Suprapubic skin (tissue), 4 donors: Measurements from ENCODE around the gene HERC2. TPM values are rescaled to one million over a fixed set of nuclear protein-coding genes. Genes with fewer than 3 reads are reported as not detected.

ENCODE experiments used
- DNase-seq, 2 donors: peaks; one replicate each; pipeline ENCODE4 v3.0.0-alpha.2; 2019; ENCODE audit warnings: low spot score in 2 of 2
- H3K27ac ChIP-seq: fragments of 200-600 bp; sonication (generic); one replicate; pipeline ENCODE4 v1.5.1; 2019
- H3K27me3 ChIP-seq: fragments of 200-600 bp; sonication (generic); one replicate; pipeline ENCODE4 v1.5.1; 2019
- H3K36me3 ChIP-seq: fragments of 200-600 bp; sonication (generic); one replicate; pipeline ENCODE4 v1.5.1; 2019
- H3K4me1 ChIP-seq: fragments of 200-600 bp; sonication (generic); one replicate; pipeline ENCODE4 v1.5.1; 2019
- H3K4me3 ChIP-seq: fragments of 200-600 bp; sonication (generic); one replicate; pipeline ENCODE4 v1.5.1; 2019; ENCODE audit warnings: mild to moderate bottlenecking
- H3K9me3 ChIP-seq: fragments of 200-600 bp; sonication (generic); one replicate; pipeline ENCODE4 v1.5.1; 2019
- CTCF ChIP-seq, 2 donors: fragments of 200-600 bp in 1 of 2; fragments of 450-650 bp in 1 of 2; sonication (generic) in 1 of 2; IDR thresholded peaks; one replicate each; pipeline ENCODE4 v1.5.1; 2016 to 2019; ENCODE audit warnings: antibody characterized with exemption in 2 of 2, mild to moderate bottlenecking in 1 of 2, moderate library complexity in 1 of 2
- EP300 ChIP-seq: sonication (generic); formaldehyde crosslinking; IDR thresholded peaks from one replicate; pipeline ENCODE4 v1.6.1; 2017; ENCODE audit warnings: antibody characterized with exemption
- POLR2A ChIP-seq, 2 donors: fragments of 450-650 bp; IDR thresholded peaks; one replicate each; pipeline ENCODE4 v1.6.1; 2017; ENCODE audit warnings: antibody characterized with exemption in 2 of 2, mild to moderate bottlenecking in 2 of 2, moderate library complexity in 2 of 2
- POLR2AphosphoS5 ChIP-seq, 3 donors: sonication (generic); formaldehyde crosslinking; IDR thresholded peaks; one replicate each; pipeline ENCODE4 v1.6.1; 2017; ENCODE audit warnings: antibody characterized with exemption in 3 of 3
- WGBS: methylation state at CpG from one replicate; pipeline ENCODE4 v1.1.5; 2018; 5-methylcytosine and 5-hydroxymethylcytosine counted together
- total RNA-seq, 4 donors: library from RNA; depleted of rRNA; stranded (reverse); fragments of >200 nt; gene quantifications; one replicate each; pipeline ENCODE4 v1.1.0, GENCODE V29; 2016

The HERC2 gene
- total RNA-seq, 4 donors from 2014 or later = 45.2 to 111 (median 73.8) TPM

DNA sequence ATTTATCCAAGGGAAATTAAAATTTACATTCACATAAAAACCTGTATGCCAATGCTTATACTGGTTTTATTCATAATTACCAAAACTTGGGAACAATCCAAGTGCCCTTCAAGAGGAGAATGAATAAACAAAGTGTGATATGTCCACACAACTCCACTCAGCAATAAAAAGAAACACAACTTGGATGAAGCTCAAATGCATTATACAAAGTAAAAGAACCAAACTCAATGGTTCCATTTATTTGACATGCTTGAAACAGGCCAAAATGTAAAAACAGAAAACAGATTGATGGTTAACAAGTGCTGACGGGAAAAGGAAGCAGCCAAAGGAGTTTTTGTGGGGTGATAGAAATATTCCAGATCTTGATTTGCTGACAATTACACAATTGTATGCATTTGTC is 246.4 kb downstream of the HERC2 start:
- DNase-seq = no peak
- Histone ChIP-seq H3K27me3 (peaks cover 3% of the 10 kb centered on the region), H3K36me3 (no peaks in the 10 kb centered on the region), H3K4me3 (no peak overlapping the region), H3K9me3 (no peaks in the 10 kb centered on the region), H3K27ac (no peak overlapping the region), H3K4me1 (no peaks in the 10 kb centered on the region)
- 33% methylated on average over 1 of the region's 1 CpG for WGBS
- TF ChIP-seq POLR2A (IDR thresholded peaks at IDR 0.05) = no peak
- TF ChIP-seq CTCF (IDR thresholded peaks at IDR 0.05) = no peak
- TF ChIP-seq EP300 = no peak
- no peak for TF ChIP-seq POLR2AphosphoS5 (IDR thresholded peaks at IDR 0.05)

GRCh38 chr15:28068930-28069329 is 253.0 kb downstream of the HERC2 start:
- no peak overlapping the region for H3K4me3 ChIP-seq
- no peak overlapping the region for H3K27ac ChIP-seq
- no peaks in the 10 kb centered on the region for H3K36me3 ChIP-seq
- peaks cover 6% of the 10 kb centered on the region for H3K9me3 ChIP-seq
- no peak for DNase-seq
- no peaks in the 10 kb centered on the region for H3K4me1 ChIP-seq
- 61% methylated on average over 1 of the region's 1 CpG for WGBS
- TF ChIP-seq POLR2A (IDR thresholded peaks at IDR 0.05) (no peak), EP300 (no peak), POLR2AphosphoS5 (IDR thresholded peaks at IDR 0.05) (no peak), CTCF (IDR thresholded peaks at IDR 0.05) (no peak)
- no peaks in the 10 kb centered on the region for H3K27me3 ChIP-seq

DNA sequence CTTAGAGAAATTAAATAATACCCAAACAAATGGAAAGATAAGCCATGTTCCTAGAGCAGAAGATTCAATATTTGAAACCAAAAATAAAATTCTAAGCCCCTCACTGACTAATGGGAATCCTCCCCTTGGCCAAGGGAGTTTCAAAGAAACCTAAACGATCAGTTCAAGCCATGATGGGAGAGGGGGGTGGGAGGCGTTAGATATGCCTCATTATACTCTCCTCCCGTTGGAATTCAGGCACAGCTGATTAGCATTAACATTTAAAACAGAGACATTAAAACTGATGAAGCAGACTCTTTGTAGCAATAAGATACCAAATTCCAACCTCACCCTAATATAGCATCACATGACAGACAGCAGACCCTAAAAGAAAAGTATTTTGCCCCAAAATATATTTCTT is 255.7 kb downstream of the HERC2 start:
- peaks cover 6% of the 10 kb centered on the region for H3K9me3 ChIP-seq
- H3K36me3 ChIP-seq = no peaks in the 10 kb centered on the region
- H3K4me1 ChIP-seq = no peaks in the 10 kb centered on the region
- 49% methylated on average over 3 of the region's 3 CpGs for WGBS
- no peaks in the 10 kb centered on the region for H3K27me3 ChIP-seq
- no peak for DNase-seq
- H3K4me3 ChIP-seq = no peak overlapping the region
- TF ChIP-seq POLR2A (IDR thresholded peaks at IDR 0.05) (no peak), EP300 (no peak), POLR2AphosphoS5 (IDR thresholded peaks at IDR 0.05) (no peak), CTCF (IDR thresholded peaks at IDR 0.05) (no peak)
- H3K27ac ChIP-seq = no peak overlapping the region

Other genes starting within 250 kb of the HERC2 start
- 10 to 100 TPM in 3 of 4 donors, 1 to 10 TPM in 1; 7.0 to 53.1 (median 20.4) TPM for gene OCA2, start 222.9 kb downstream of the HERC2 start, total RNA-seq
- not detected for gene GOLGA6L24, start 35.9 kb upstream of the HERC2 start, total RNA-seq
- gene GOLGA8F, start 56.5 kb upstream of the HERC2 start, total RNA-seq = not detected
- not detected for gene GOLGA8G, start 210.8 kb upstream of the HERC2 start, total RNA-seq
- gene GOLGA6L25, start 231.4 kb upstream of the HERC2 start, total RNA-seq = not detected